ENCODE measurements around the gene LBH.

DNA sequence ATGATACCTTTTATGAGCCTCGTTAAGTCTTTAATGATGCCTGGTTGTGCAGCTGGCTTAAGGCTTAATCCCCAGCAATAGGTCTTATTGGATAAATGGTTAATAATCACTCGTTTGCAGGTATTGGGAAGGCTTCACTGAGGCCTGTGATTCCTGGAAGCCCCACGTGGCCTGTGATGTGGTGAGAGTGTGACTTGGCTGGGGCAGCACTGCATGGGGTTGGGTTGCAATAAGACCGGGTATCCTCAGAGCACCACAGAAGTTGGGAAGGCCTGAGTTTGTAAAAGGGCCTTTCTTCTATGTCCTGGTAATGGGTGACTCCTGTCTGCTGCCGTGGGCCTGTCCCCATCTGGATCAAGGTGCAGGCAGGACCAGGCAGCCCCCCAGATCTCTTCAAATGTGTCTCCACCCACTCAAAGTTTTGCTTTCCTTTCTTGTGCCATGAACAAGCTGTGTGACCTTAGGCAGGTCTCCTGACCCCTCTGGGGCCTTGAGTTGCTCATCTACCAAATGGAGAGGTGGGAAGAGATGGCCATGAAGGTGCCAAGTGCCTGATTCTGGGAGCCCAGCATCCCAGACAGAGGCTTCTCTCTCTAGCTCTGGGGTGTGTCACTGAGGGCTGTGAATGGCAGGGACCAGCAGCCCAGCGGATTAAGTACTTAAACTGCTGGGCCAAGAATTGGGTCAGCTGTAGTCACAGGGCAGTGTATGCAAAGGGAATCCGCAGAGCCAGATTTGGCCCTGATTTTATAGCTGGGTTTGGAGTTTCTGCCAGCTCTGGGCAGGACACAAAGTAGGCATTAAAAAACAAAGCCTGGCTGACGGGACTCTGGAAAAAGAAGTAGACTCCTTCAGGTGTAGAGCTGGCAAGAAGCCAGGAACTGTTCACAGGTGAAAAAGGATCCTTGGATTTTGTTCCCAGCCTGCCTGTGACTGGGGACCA is 24.4 kb downstream of the LBH start:
- TF ChIP-seq, protein P1, sequence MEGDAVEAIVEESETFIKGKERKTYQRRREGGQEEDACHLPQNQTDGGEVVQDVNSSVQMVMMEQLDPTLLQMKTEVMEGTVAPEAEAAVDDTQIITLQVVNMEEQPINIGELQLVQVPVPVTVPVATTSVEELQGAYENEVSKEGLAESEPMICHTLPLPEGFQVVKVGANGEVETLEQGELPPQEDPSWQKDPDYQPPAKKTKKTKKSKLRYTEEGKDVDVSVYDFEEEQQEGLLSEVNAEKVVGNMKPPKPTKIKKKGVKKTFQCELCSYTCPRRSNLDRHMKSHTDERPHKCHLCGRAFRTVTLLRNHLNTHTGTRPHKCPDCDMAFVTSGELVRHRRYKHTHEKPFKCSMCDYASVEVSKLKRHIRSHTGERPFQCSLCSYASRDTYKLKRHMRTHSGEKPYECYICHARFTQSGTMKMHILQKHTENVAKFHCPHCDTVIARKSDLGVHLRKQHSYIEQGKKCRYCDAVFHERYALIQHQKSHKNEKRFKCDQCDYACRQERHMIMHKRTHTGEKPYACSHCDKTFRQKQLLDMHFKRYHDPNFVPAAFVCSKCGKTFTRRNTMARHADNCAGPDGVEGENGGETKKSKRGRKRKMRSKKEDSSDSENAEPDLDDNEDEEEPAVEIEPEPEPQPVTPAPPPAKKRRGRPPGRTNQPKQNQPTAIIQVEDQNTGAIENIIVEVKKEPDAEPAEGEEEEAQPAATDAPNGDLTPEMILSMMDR (optimal IDR thresholded peaks at IDR 0.05 in 1 of 3, IDR thresholded peaks at IDR 0.05 in 1 of 3, conservative IDR thresholded peaks at IDR 0.05 in 1 of 3; ENCODE audit: extremely low read depth in 1 of 3, insufficient read depth in 2 of 3, low read length in 3 of 3): no peak
- no peak for TF ChIP-seq EZH2 (IDR thresholded peaks at IDR 0.05; ENCODE audit: low read length)
